IMR-90 (cell line): ENCODE measurements around the gene PHF14. TPM values are rescaled to one million over a fixed set of nuclear protein-coding genes. Genes with fewer than 3 reads are reported as not detected.

Experiments
- ATAC-seq: fragments of 200-7000 bp; cut with Tn5 transposase; 2 replicates; pipeline ENCODE4 v1.9.1; 2020; ENCODE audit warnings: low read depth, mild to moderate bottlenecking, moderate library complexity
- BruUV-seq: library from RNA; stranded (reverse); fragments of 400-500 nt; replicated peaks from 2 replicates; lab custom pipeline; 2021; lab: Mats Ljungman, UMichigan
- CTCF ChIA-PET: fragments of 300-600 bp; formaldehyde crosslinking; extraction: SDS; loops from one replicate; lab custom pipeline; 2021; ENCODE audit warnings: antibody characterized with exemption; lab: Yijun Ruan, JAX
- POLR2A ChIA-PET: fragments of 300-600 bp; sonication (Branson Sonifier 250); formaldehyde crosslinking; loops from one replicate; lab custom pipeline; 2022; ENCODE audit warnings: antibody characterized with exemption; ENCODE audit not compliant: unreplicated experiment; lab: Charles Lee
- DNase-seq: peaks from one replicate; pipeline ENCODE4 v3.0.0; 2013
- H2AFZ ChIP-seq: replicated peaks from 2 replicates; pipeline ENCODE3; 2013; ENCODE audit warnings: low read length, mild to moderate bottlenecking; ENCODE audit not compliant: poor library complexity
- H2AK5ac ChIP-seq: 2 replicates; pipeline ENCODE4 v1.6.1; 2013; ENCODE audit warnings: low read depth, low read length, inconsistent platforms
- H2AK9ac ChIP-seq: replicated peaks from 2 replicates; pipeline ENCODE3; 2013; ENCODE audit warnings: mild to moderate bottlenecking, low read depth, low read length, moderate library complexity; ENCODE audit not compliant: poor library complexity
- H2BK120ac ChIP-seq: 2 replicates; pipeline ENCODE4 v1.6.1; 2013; ENCODE audit warnings: low read depth, low read length, inconsistent platforms
- H2BK15ac ChIP-seq: 3 replicates; pipeline ENCODE4 v1.6.1; 2013; ENCODE audit warnings: low read depth, low read length, inconsistent platforms
- H2BK20ac ChIP-seq: 2 replicates; pipeline ENCODE4 v1.6.1; 2013; ENCODE audit warnings: low read depth, mild to moderate bottlenecking, inconsistent platforms, low read length, moderate library complexity
- H2BK5ac ChIP-seq: 2 replicates; pipeline ENCODE4 v1.6.1; 2013; ENCODE audit warnings: mild to moderate bottlenecking, low read depth, low read length, inconsistent platforms; ENCODE audit not compliant: poor library complexity, severe bottlenecking
- H3K14ac ChIP-seq: replicated peaks from 2 replicates; pipeline ENCODE4 v1.6.1; 2013; ENCODE audit warnings: low read depth, low read length, inconsistent platforms
- H3K18ac ChIP-seq: 2 replicates; pipeline ENCODE4 v1.6.1; 2013; ENCODE audit warnings: low read depth, low read length, control low read depth
- H3K23ac ChIP-seq: 2 replicates; pipeline ENCODE4 v1.6.1; 2013; ENCODE audit warnings: low read depth, low read length, inconsistent platforms
- H3K27ac ChIP-seq: 2 replicates; pipeline ENCODE4 v1.5.1; 2013; ENCODE audit warnings: mild to moderate bottlenecking, control low read depth, low read length; ENCODE audit not compliant: insufficient read depth
- H3K27me3 ChIP-seq: 2 replicates; pipeline ENCODE4 v1.6.1; 2013; ENCODE audit warnings: low read length; ENCODE audit not compliant: control insufficient read depth, insufficient read depth
- H3K36me3 ChIP-seq: 2 replicates; pipeline ENCODE4 v1.6.1; 2013; ENCODE audit warnings: low read length, mixed read lengths; ENCODE audit not compliant: control insufficient read depth, insufficient read depth
- H3K4ac ChIP-seq: 2 replicates; pipeline ENCODE4 v1.6.1; 2013; ENCODE audit warnings: low read depth, low read length, inconsistent platforms
- H3K4me1 ChIP-seq: 2 replicates; pipeline ENCODE4 v1.6.1; 2013; ENCODE audit warnings: low read length, mixed read lengths; ENCODE audit not compliant: control insufficient read depth, insufficient read depth
- H3K4me2 ChIP-seq: 2 replicates; pipeline ENCODE4 v1.6.1; 2013; ENCODE audit warnings: low read depth, mild to moderate bottlenecking, control low read depth, low read length, moderate library complexity
- H3K4me3 ChIP-seq: 2 replicates; pipeline ENCODE4 v1.5.1; 2013; ENCODE audit warnings: low read depth, mild to moderate bottlenecking, control low read depth, low read length, moderate library complexity; ENCODE audit not compliant: insufficient read depth
- H3K56ac ChIP-seq: 2 replicates; pipeline ENCODE4 v1.6.1; 2013; ENCODE audit warnings: low read length, inconsistent platforms; ENCODE audit not compliant: insufficient read depth; ENCODE audit errors: extremely low read depth
- H3K79me1 ChIP-seq, 2 experiments: 2 replicates each; pipeline ENCODE4 v1.6.1; 2013; ENCODE audit warnings: low read length in 2 of 2, inconsistent platforms in 1 of 2, low read depth in 1 of 2
- H3K9ac ChIP-seq: 2 replicates; pipeline ENCODE4 v1.6.1; 2013; ENCODE audit warnings: low read depth, low read length, control low read depth
- H3K9me1 ChIP-seq: 2 replicates; pipeline ENCODE4 v1.6.1; 2013; ENCODE audit warnings: low read length, inconsistent platforms; ENCODE audit not compliant: insufficient read depth
- H3K9me3 ChIP-seq: 2 replicates; pipeline ENCODE4 v1.6.1; 2013; ENCODE audit warnings: low read length; ENCODE audit not compliant: control insufficient read depth, insufficient read depth
- H4K20me1 ChIP-seq: 2 replicates; pipeline ENCODE4 v1.6.1; 2013; ENCODE audit warnings: low read length, inconsistent platforms; ENCODE audit not compliant: insufficient read depth
- H4K5ac ChIP-seq: 2 replicates; pipeline ENCODE4 v1.6.1; 2013; ENCODE audit warnings: mild to moderate bottlenecking, low read depth, low read length, control low read depth
- H4K8ac ChIP-seq, 2 experiments: 2 replicates each; pipeline ENCODE4 v1.6.1; 2013; ENCODE audit warnings: low read depth in 2 of 2, low read length in 2 of 2, control low read depth in 1 of 2, inconsistent platforms in 1 of 2
- H4K91ac ChIP-seq: 2 replicates; pipeline ENCODE4 v1.6.1; 2013; ENCODE audit warnings: low read depth, low read length, inconsistent platforms; ENCODE audit not compliant: insufficient read depth
- BHLHE40 ChIP-seq: fragments of 150-350 bp; IDR thresholded peaks from 2 replicates; pipeline ENCODE4 v1.6.1; 2016; ENCODE audit warnings: mild to moderate bottlenecking, low read depth, low read length
- MAFK ChIP-seq: IDR thresholded peaks from 2 replicates; pipeline ENCODE4 v1.6.1; 2012; ENCODE audit warnings: low read depth, low read length, improper control_type of control experiment
- MXI1 ChIP-seq: IDR thresholded peaks from 2 replicates; pipeline ENCODE4 v1.6.1; 2012; ENCODE audit warnings: low read depth, mild to moderate bottlenecking, low read length, moderate library complexity, borderline replicate concordance
- POLR2A ChIP-seq: IDR thresholded peaks from 2 replicates; pipeline ENCODE4 v1.6.1; 2012; ENCODE audit warnings: mild to moderate bottlenecking, low read depth, low read length
- WGBS, 2 experiments: methylation state at CpG; one replicate each; pipeline versions ENCODE4 v1.1.5 to v1.1.7; 2013; ENCODE audit warnings: missing lambda C conversion rate in 2 of 2; ENCODE audit not compliant: insufficient read length in 1 of 2; ENCODE audit errors: extremely low coverage in 2 of 2; 5-methylcytosine and 5-hydroxymethylcytosine counted together
- dilution Hi-C: fragments of 300-500 bp; cut with HindIII; formaldehyde crosslinking; loops from one replicate; pipeline ENCODE4 v1.14.3; 2018; ENCODE audit warnings: low sequenced_read_pairs; ENCODE audit not compliant: unreplicated experiment
- in situ Hi-C: fragments of 300-500 bp; cut with MboI; formaldehyde crosslinking; loops from 3 replicates; pipeline ENCODE4 v1.14.3; 2019; ENCODE audit warnings: low sequenced_read_pairs, inconsistent platforms, mixed read lengths
- intact Hi-C: fragments of 100-400 bp; cut with micrococcal nuclease; formaldehyde crosslinking; loops from 2 replicates; pipeline ENCODE4 v1.10.0; 2022
- polyA plus RNA-seq, 3 experiments: library from polyadenylated mRNA; depleted of rRNA; stranded (reverse); fragments of >200 nt; gene quantifications; 2 replicates each; pipeline ENCODE4 v1.2.3, GENCODE V29; 2012; ENCODE audit warnings: low replicate concordance in 1 of 3
- total RNA-seq: library from RNA; depleted of rRNA; stranded (reverse); fragments of >200 nt; gene quantifications from 2 replicates; pipeline ENCODE4 v1.2.3, GENCODE V29; 2012

PHF14 gene
- total and polyA plus RNA-seq, 2 of the 4 experiments (the other 2 are of a cell fraction) = 8.7 to 17.2 TPM

GRCh38 chr7:11191574-11192220, 218.0 kb downstream of the PHF14 start:
- DNase-seq = no peak
- H3K4ac ChIP-seq = no peak overlapping the region
- H2AFZ ChIP-seq = no peak overlapping the region
- peaks cover 4% of the 10 kb centered on the region; the same call in 1 of the 2 replicates for H3K4me1 ChIP-seq
- no peak overlapping the region for H3K56ac ChIP-seq
- H2BK5ac ChIP-seq = no peak overlapping the region
- no peaks in the 10 kb centered on the region for H3K9me1 ChIP-seq
- H3K23ac ChIP-seq = no peak overlapping the region
- H3K18ac ChIP-seq = no peak overlapping the region
- ChIA-PET POLR2A (no interaction called here), CTCF (no interaction called here)
- no peak overlapping the region for H4K91ac ChIP-seq
- H4K5ac ChIP-seq = no peak overlapping the region
- no peaks in the 10 kb centered on the region for H3K9me3 ChIP-seq
- H3K36me3 ChIP-seq = no peaks in the 10 kb centered on the region
- WGBS, 2 experiments = no CpG with 5 or more reads among the region's 4 CpGs
- H2AK9ac ChIP-seq = no peak overlapping the region
- peak; percentile 71 for TF ChIP-seq MAFK
- no peak for TF ChIP-seq MXI1
- no peak for TF ChIP-seq BHLHE40
- TF ChIP-seq POLR2A = no peak
- no TSS peak for BruUV-seq
- peaks cover 1% of the 10 kb centered on the region; the same call in 1 of the 2 replicates for H3K27me3 ChIP-seq
- H2BK20ac ChIP-seq = no peak overlapping the region
- dilution Hi-C loops (no loop called here), intact Hi-C loops (no loop called here), in situ Hi-C loops (no loop called here)
- H4K8ac ChIP-seq = no peak overlapping the region
- no peak overlapping the region for H3K9ac ChIP-seq
- no peak for ATAC-seq
- no peaks in the 10 kb centered on the region for H4K20me1 ChIP-seq
- H2AK5ac ChIP-seq = no peak overlapping the region
- H3K4me3 ChIP-seq = no peak overlapping the region
- no peak overlapping the region for H2BK15ac ChIP-seq
- no peak overlapping the region for H3K27ac ChIP-seq
- no peak overlapping the region for H3K14ac ChIP-seq
- H2BK120ac ChIP-seq = no peak overlapping the region
- no peak overlapping the region for H3K4me2 ChIP-seq
- no peaks in the 10 kb centered on the region for H3K79me1 ChIP-seq
